HG03442 (cell line): Measurements from ENCODE around the gene STX19.
"Not testable (repeated sequence)": the region's sequence is repeated elsewhere in the genome, so short reads cannot be mapped to it uniquely, and the experiment has no call there.

ENCODE experiments used
- ATAC-seq: cut with Tn5 transposase; IDR thresholded peaks from one replicate; pipeline ENCODE4 v1.9.1; 2021; ENCODE audit warnings: mild to moderate bottlenecking, moderate library complexity; ENCODE audit not compliant: unreplicated experiment

The STX19 gene

GRCh38 chr3:93979850-93980676 is 48.3 kb downstream of the STX19 start, which contains the start of gene ARL13B:
ARL13B (plus strand) TSS chr3:93980155; CDS start chr3:93980424, 269 bp downstream.
- peak; percentile 100 for ATAC-seq

- peak; percentile 80 for ATAC-seq
These were observed 55.0 kb downstream of the STX19 start, which contains the start of gene PROS1 for GRCh38 chr3:93973131-93974126. PROS1 (minus strand) TSS chr3:93973896; CDS start chr3:93973749, 147 bp downstream.

- no peak for ATAC-seq
These were observed 58.4 kb downstream of the STX19 start for GRCh38 chr3:93969997-93970396.

GRCh38 chr3:93969443-93969842 is 59.0 kb downstream of the STX19 start:
- ATAC-seq, result no peak

GRCh38 chr3:93965106-93965505 is 63.3 kb downstream of the STX19 start:
- not testable (repeated sequence) for ATAC-seq
